ENCODE results near the gene GSE1. TPM values are rescaled to one million over a fixed set of nuclear protein-coding genes. Genes with fewer than 3 reads are reported as not detected.

Gene GSE1
- total RNA-seq, 1 experiment from 2014 or later: 124 TPM

DNA sequence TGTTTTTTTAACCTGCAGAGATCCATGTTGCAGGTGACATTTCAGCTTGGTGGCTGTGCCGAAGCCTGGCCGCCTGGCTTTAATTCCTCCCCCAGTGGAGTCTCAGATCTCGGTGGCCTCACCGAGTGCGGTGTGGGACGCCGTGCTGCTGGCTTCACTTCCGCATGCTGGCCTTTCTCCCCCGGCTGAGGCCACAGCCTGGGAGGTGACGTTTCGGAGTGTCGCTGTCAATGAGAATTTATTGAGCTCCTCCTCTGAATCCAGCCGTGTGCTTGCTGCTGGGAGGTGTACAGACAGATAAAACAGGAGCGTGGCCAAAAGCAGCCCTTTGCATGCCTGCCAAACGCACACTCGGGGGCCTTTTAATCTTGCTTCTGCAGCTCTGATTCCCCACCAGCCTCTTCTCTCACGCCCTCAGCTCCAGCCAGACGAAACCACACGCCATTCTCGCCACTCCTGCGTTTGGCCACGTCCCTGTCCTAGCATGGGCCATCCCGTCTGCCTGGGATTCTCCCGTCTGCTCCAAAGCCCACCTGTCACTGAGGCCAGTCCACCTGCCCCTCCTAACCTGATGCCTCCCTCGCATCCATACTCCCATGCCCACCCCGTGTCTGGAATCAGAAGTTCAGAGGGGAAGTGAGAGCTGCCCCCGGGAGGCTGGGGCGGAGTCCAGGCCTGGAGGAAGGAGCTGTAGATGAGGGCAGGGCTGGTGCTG lies 3.6 kb downstream of the GSE1 start:
- ChIA-PET CTCF (interaction anchor here (0.5 to 9.0 kb wide), 99 partner anchors 10 to 502 kb away, joined by 3 to 160 read pairs (median 6); partner anchors contain the start of gene GINS2), POLR2A (interaction anchor here (1.0 to 1.4 kb wide), 2 partner anchors 12 to 155 kb away, joined by 3 to 5 read pairs; no protein-coding TSS in a partner anchor)
- peaks cover 56% of the 10 kb centered on the region for H3K4me1 Mint-ChIP-seq
- no peaks in the 10 kb centered on the region for H3K27me3 Mint-ChIP-seq (ENCODE audit: low read depth)
- no peaks in the 10 kb centered on the region; the same call in 1 of the 2 replicates for H3K36me3 Mint-ChIP-seq
- no peaks in the 10 kb centered on the region for H3K9me3 Mint-ChIP-seq
- peak overlapping the region; percentile 20; the same call in 1 of the 2 replicates for H3K4me3 Mint-ChIP-seq
- H3K27ac Mint-ChIP-seq: peak overlapping the region; percentile 76
- DNase-seq (ENCODE audit: low spot score) (no peak), ATAC-seq (no peak)
- TF ChIP-seq, protein P1, sequence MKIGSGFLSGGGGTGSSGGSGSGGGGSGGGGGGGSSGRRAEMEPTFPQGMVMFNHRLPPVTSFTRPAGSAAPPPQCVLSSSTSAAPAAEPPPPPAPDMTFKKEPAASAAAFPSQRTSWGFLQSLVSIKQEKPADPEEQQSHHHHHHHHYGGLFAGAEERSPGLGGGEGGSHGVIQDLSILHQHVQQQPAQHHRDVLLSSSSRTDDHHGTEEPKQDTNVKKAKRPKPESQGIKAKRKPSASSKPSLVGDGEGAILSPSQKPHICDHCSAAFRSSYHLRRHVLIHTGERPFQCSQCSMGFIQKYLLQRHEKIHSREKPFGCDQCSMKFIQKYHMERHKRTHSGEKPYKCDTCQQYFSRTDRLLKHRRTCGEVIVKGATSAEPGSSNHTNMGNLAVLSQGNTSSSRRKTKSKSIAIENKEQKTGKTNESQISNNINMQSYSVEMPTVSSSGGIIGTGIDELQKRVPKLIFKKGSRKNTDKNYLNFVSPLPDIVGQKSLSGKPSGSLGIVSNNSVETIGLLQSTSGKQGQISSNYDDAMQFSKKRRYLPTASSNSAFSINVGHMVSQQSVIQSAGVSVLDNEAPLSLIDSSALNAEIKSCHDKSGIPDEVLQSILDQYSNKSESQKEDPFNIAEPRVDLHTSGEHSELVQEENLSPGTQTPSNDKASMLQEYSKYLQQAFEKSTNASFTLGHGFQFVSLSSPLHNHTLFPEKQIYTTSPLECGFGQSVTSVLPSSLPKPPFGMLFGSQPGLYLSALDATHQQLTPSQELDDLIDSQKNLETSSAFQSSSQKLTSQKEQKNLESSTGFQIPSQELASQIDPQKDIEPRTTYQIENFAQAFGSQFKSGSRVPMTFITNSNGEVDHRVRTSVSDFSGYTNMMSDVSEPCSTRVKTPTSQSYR (CRISPR knock-in tag; IDR thresholded peaks at IDR 0.05): no peak
- no peak for TF ChIP-seq CBFB (CRISPR knock-in tag; IDR thresholded peaks at IDR 0.05; ENCODE audit: low read depth)
- TF ChIP-seq CREM (CRISPR knock-in tag; IDR thresholded peaks at IDR 0.05): no peak
- TF ChIP-seq, protein P2, sequence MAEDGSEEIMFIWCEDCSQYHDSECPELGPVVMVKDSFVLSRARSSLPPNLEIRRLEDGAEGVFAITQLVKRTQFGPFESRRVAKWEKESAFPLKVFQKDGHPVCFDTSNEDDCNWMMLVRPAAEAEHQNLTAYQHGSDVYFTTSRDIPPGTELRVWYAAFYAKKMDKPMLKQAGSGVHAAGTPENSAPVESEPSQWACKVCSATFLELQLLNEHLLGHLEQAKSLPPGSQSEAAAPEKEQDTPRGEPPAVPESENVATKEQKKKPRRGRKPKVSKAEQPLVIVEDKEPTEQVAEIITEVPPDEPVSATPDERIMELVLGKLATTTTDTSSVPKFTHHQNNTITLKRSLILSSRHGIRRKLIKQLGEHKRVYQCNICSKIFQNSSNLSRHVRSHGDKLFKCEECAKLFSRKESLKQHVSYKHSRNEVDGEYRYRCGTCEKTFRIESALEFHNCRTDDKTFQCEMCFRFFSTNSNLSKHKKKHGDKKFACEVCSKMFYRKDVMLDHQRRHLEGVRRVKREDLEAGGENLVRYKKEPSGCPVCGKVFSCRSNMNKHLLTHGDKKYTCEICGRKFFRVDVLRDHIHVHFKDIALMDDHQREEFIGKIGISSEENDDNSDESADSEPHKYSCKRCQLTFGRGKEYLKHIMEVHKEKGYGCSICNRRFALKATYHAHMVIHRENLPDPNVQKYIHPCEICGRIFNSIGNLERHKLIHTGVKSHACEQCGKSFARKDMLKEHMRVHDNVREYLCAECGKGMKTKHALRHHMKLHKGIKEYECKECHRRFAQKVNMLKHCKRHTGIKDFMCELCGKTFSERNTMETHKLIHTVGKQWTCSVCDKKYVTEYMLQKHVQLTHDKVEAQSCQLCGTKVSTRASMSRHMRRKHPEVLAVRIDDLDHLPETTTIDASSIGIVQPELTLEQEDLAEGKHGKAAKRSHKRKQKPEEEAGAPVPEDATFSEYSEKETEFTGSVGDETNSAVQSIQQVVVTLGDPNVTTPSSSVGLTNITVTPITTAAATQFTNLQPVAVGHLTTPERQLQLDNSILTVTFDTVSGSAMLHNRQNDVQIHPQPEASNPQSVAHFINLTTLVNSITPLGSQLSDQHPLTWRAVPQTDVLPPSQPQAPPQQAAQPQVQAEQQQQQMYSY (CRISPR knock-in tag; IDR thresholded peaks at IDR 0.05): no peak
- TF ChIP-seq NR3C1 (CRISPR knock-in tag; conservative IDR thresholded peaks at IDR 0.05; ENCODE audit: low read depth): no peak
- TF ChIP-seq ZNF396 (CRISPR knock-in tag; IDR thresholded peaks at IDR 0.05; ENCODE audit: borderline replicate concordance): no peak
- no peak for TF ChIP-seq FOXK1 (CRISPR knock-in tag; IDR thresholded peaks at IDR 0.05)
- TF ChIP-seq NR2C2 (CRISPR knock-in tag; IDR thresholded peaks at IDR 0.05): no peak
- TF ChIP-seq RELA (CRISPR knock-in tag; IDR thresholded peaks at IDR 0.05; ENCODE audit: borderline replicate concordance): no peak
- TF ChIP-seq IRF2 (CRISPR knock-in tag; IDR thresholded peaks at IDR 0.05; ENCODE audit: borderline replicate concordance, low read depth): no peak
- no peak for TF ChIP-seq ZBTB21 (CRISPR knock-in tag; IDR thresholded peaks at IDR 0.05; ENCODE audit: borderline replicate concordance)
- no peak for TF ChIP-seq ZNF423 (CRISPR knock-in tag; IDR thresholded peaks at IDR 0.05)
- TF ChIP-seq EMX1 (CRISPR knock-in tag; IDR thresholded peaks at IDR 0.05): no peak
- no peak for TF ChIP-seq ZNF263 (CRISPR knock-in tag; IDR thresholded peaks at IDR 0.05; ENCODE audit: low read depth)
- TF ChIP-seq, protein P3, sequence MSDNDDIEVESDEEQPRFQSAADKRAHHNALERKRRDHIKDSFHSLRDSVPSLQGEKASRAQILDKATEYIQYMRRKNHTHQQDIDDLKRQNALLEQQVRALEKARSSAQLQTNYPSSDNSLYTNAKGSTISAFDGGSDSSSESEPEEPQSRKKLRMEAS (CRISPR knock-in tag; IDR thresholded peaks at IDR 0.05): no peak
- TF ChIP-seq, protein P4, sequence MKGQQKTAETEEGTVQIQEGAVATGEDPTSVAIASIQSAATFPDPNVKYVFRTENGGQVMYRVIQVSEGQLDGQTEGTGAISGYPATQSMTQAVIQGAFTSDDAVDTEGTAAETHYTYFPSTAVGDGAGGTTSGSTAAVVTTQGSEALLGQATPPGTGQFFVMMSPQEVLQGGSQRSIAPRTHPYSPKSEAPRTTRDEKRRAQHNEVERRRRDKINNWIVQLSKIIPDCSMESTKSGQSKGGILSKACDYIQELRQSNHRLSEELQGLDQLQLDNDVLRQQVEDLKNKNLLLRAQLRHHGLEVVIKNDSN (CRISPR knock-in tag; IDR thresholded peaks at IDR 0.05): no peak
- no peak for TF ChIP-seq KAT7 (CRISPR knock-in tag; IDR thresholded peaks at IDR 0.05; ENCODE audit: borderline replicate concordance)
- TF ChIP-seq JUN (CRISPR knock-in tag; IDR thresholded peaks at IDR 0.05): no peak

DNA sequence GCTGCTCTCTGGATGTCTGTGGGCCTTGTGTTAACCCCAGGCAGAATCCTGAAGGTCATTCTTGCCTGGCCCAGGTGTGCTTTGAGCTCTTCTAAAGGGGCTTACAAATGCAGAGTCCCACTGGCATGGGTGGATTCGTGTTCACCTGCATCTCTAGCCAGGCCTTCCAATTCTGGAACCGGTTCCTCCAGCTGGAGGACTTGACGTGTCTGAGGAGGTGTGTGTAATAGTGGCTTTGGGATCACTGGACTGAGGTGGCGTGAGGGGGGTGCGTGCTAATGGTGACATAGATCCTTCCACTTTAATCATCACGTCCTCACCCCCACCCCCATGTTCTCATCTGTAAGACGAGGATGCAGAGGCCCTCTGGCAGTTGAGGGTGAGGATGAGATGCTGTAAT lies 4.8 kb downstream of the GSE1 start:
- H3K36me3 Mint-ChIP-seq: no peaks in the 10 kb centered on the region; the same call in 1 of the 2 replicates
- TF ChIP-seq, protein P5, sequence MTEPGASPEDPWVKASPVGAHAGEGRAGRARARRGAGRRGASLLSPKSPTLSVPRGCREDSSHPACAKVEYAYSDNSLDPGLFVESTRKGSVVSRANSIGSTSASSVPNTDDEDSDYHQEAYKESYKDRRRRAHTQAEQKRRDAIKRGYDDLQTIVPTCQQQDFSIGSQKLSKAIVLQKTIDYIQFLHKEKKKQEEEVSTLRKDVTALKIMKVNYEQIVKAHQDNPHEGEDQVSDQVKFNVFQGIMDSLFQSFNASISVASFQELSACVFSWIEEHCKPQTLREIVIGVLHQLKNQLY (CRISPR knock-in tag; IDR thresholded peaks at IDR 0.05): no peak
- TF ChIP-seq MYBL2 (CRISPR knock-in tag; IDR thresholded peaks at IDR 0.05): no peak
- TF ChIP-seq, protein P6, sequence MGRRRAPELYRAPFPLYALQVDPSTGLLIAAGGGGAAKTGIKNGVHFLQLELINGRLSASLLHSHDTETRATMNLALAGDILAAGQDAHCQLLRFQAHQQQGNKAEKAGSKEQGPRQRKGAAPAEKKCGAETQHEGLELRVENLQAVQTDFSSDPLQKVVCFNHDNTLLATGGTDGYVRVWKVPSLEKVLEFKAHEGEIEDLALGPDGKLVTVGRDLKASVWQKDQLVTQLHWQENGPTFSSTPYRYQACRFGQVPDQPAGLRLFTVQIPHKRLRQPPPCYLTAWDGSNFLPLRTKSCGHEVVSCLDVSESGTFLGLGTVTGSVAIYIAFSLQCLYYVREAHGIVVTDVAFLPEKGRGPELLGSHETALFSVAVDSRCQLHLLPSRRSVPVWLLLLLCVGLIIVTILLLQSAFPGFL (CRISPR knock-in tag; IDR thresholded peaks at IDR 0.05; ENCODE audit: borderline replicate concordance): no peak
- TF ChIP-seq JUN (CRISPR knock-in tag; IDR thresholded peaks at IDR 0.05): no peak
- H3K27ac Mint-ChIP-seq: peak overlapping the region; percentile 63; the same call in 1 of the 2 replicates
- no peaks in the 10 kb centered on the region for H3K27me3 Mint-ChIP-seq (ENCODE audit: low read depth)
- no peak for ATAC-seq
- ChIA-PET CTCF (interaction anchor here (0.7 to 9.0 kb wide), 5 partner anchors 9 to 202 kb away, joined by 3 to 160 read pairs (median 66); no protein-coding TSS in a partner anchor), POLR2A (no interaction called here)
- H3K9me3 Mint-ChIP-seq: no peaks in the 10 kb centered on the region
- no peak for DNase-seq (ENCODE audit: low spot score)
- peaks cover 68% of the 10 kb centered on the region for H3K4me1 Mint-ChIP-seq
- H3K4me3 Mint-ChIP-seq: no peak overlapping the region
